Measurements from ENCODE around the gene PABPC3. TPM values are rescaled to one million over a fixed set of nuclear protein-coding genes. Genes with fewer than 3 reads are reported as not detected.

The PABPC3 gene
- total and polyA plus RNA-seq, 2 donors (not counting 1 experiment from before 2014, with no cell fraction given) = 0.17 to 0.27 TPM

- Histone ChIP-seq H3K4me3 (replicated peaks in 1 of 4; ENCODE audit: control extremely low read depth in 1 of 4, insufficient read depth in 1 of 4, low read depth in 3 of 4, low read length in 4 of 4) (no peak overlapping the region), H3K36me3 (ENCODE audit: control insufficient read depth, insufficient read depth, low read length) (no peaks in the 10 kb centered on the region), H3K9ac (ENCODE audit: insufficient read depth, low read length) (no peak overlapping the region), H2AFZ (ENCODE audit: low read length) (no peak overlapping the region), H3K27me3 (ENCODE audit: control insufficient read depth, insufficient read depth, low read length) (no peaks in the 10 kb centered on the region), H3K4me1 (ENCODE audit: control insufficient read depth, extremely low read depth, insufficient read depth, low read length) (no peaks in the 10 kb centered on the region), H3K27ac (ENCODE audit: insufficient read depth, low read length) (no peak overlapping the region), H3K79me2 (ENCODE audit: control insufficient read depth, insufficient read depth, low read length) (no peaks in the 10 kb centered on the region), H3K9me3 (ENCODE audit: control insufficient read depth, insufficient read depth, low read depth, low read length) (no peaks in the 10 kb centered on the region), H3K4me2 (ENCODE audit: extremely low read depth, insufficient read depth, low read length) (no peak overlapping the region), H4K20me1 (ENCODE audit: control insufficient read depth, extremely low read depth, insufficient read depth, low read length) (no peaks in the 10 kb centered on the region)
- TF ChIP-seq EZH2 (IDR thresholded peaks at IDR 0.05; ENCODE audit: low read length, missing control alignments) = no peak
- no peak for TF ChIP-seq CTCF (conservative IDR thresholded peaks at IDR 0.05 in 1 of 2, IDR thresholded peaks at IDR 0.05 in 1 of 2; ENCODE audit: low read depth in 1 of 2, low read length in 2 of 2)
- DNase-seq (ENCODE audit: low read depth in 2 of 2) = no peak
Observed at GRCh38 chr13:25069911-25070310, 26.0 kb upstream of the PABPC3 start.

- Histone ChIP-seq H3K4me2 (ENCODE audit: extremely low read depth, insufficient read depth, low read length) (no peak overlapping the region), H4K20me1 (ENCODE audit: control insufficient read depth, extremely low read depth, insufficient read depth, low read length) (no peaks in the 10 kb centered on the region), H3K27me3 (ENCODE audit: control insufficient read depth, insufficient read depth, low read length) (no peaks in the 10 kb centered on the region), H3K36me3 (ENCODE audit: control insufficient read depth, insufficient read depth, low read length) (no peaks in the 10 kb centered on the region), H3K9ac (ENCODE audit: insufficient read depth, low read length) (no peak overlapping the region), H3K4me1 (ENCODE audit: control insufficient read depth, extremely low read depth, insufficient read depth, low read length) (no peaks in the 10 kb centered on the region), H3K4me3 (replicated peaks in 1 of 4; ENCODE audit: control extremely low read depth in 1 of 4, insufficient read depth in 1 of 4, low read depth in 3 of 4, low read length in 4 of 4) (no peak overlapping the region), H3K27ac (ENCODE audit: insufficient read depth, low read length) (no peak overlapping the region), H3K79me2 (ENCODE audit: control insufficient read depth, insufficient read depth, low read length) (no peaks in the 10 kb centered on the region), H2AFZ (ENCODE audit: low read length) (no peak overlapping the region), H3K9me3 (ENCODE audit: control insufficient read depth, insufficient read depth, low read depth, low read length) (no peaks in the 10 kb centered on the region)
- DNase-seq (ENCODE audit: low read depth in 2 of 2) = no peak
- TF ChIP-seq CTCF (conservative IDR thresholded peaks at IDR 0.05 in 1 of 2, IDR thresholded peaks at IDR 0.05 in 1 of 2; ENCODE audit: low read depth in 1 of 2, low read length in 2 of 2) = no peak
- no peak for TF ChIP-seq EZH2 (IDR thresholded peaks at IDR 0.05; ENCODE audit: low read length, missing control alignments)
Observed at GRCh38 chr13:25080773-25081172, 15.2 kb upstream of the PABPC3 start.

GRCh38 chr13:25084096-25084495 lies 11.8 kb upstream of the PABPC3 start:
- no peak overlapping the region for H3K27ac ChIP-seq (ENCODE audit: insufficient read depth, low read length)
- no peak overlapping the region for H3K4me2 ChIP-seq (ENCODE audit: extremely low read depth, insufficient read depth, low read length)
- H3K9me3 ChIP-seq (ENCODE audit: control insufficient read depth, insufficient read depth, low read depth, low read length) = no peaks in the 10 kb centered on the region
- no peaks in the 10 kb centered on the region for H3K79me2 ChIP-seq (ENCODE audit: control insufficient read depth, insufficient read depth, low read length)
- H3K9ac ChIP-seq (ENCODE audit: insufficient read depth, low read length) = no peak overlapping the region
- H4K20me1 ChIP-seq (ENCODE audit: control insufficient read depth, extremely low read depth, insufficient read depth, low read length) = no peaks in the 10 kb centered on the region
- no peaks in the 10 kb centered on the region for H3K36me3 ChIP-seq (ENCODE audit: control insufficient read depth, insufficient read depth, low read length)
- no peak for TF ChIP-seq CTCF (conservative IDR thresholded peaks at IDR 0.05 in 1 of 2, IDR thresholded peaks at IDR 0.05 in 1 of 2; ENCODE audit: low read depth in 1 of 2, low read length in 2 of 2)
- no peak for TF ChIP-seq EZH2 (IDR thresholded peaks at IDR 0.05; ENCODE audit: low read length, missing control alignments)
- DNase-seq (ENCODE audit: low read depth in 2 of 2) = no peak
- H3K4me3 ChIP-seq (replicated peaks in 1 of 4; ENCODE audit: control extremely low read depth in 1 of 4, insufficient read depth in 1 of 4, low read depth in 3 of 4, low read length in 4 of 4) = no peak overlapping the region
- no peak overlapping the region for H2AFZ ChIP-seq (ENCODE audit: low read length)
- no peaks in the 10 kb centered on the region for H3K4me1 ChIP-seq (ENCODE audit: control insufficient read depth, extremely low read depth, insufficient read depth, low read length)
- no peaks in the 10 kb centered on the region for H3K27me3 ChIP-seq (ENCODE audit: control insufficient read depth, insufficient read depth, low read length)

Data from fibroblast of lung (primary cell).